NCI-H146 treated with DMSO at 0.1 percent for 48 hours (cell line): ENCODE data around the gene MST1.
A peak's percentile ranks its signal among the peaks of the same experiment; 100 is the strongest.

Source experiments
- DNase-seq: peaks from one replicate; lab custom pipeline; 2025; ENCODE audit not compliant: unreplicated experiment; lab: John Stamatoyannopoulos, UW

The MST1 gene

GRCh38 chr3:49689046-49689907 lies at the start of gene MST1, which contains the start of gene RNF123:
Gene MST1 (minus strand): TSS chr3:49689474. CDS start chr3:49688691, 783 bp downstream.
Gene RNF123 (plus strand): TSS chr3:49689557. CDS start chr3:49691166, 1,609 bp downstream.
- DNase-seq: no peak

GRCh38 chr3:49738067-49738713 lies 48.9 kb upstream of the MST1 start:
- DNase-seq: no peak

- DNase-seq: no peak
Observed at GRCh38 chr3:49734752-49735151, 45.5 kb upstream of the MST1 start.

DNA sequence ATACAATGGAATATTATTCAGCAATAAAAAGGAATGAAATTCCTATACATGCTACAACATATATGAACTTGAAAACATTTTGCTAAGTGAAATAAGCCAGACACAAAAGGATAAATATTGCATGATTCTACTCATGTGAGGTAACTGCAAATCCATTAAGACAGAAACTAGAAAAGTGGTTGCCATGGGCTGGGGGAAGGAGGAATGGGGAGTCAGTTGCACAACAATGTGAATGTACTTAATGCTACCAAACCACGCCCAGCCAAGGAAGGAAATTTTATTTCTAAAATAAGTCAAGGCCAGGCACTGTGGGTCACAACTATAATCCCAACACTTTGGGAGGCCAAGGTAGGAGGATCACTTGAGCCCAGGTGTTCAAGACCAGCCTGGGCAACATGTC lies 44.3 kb upstream of the MST1 start:
- DNase-seq: no peak

- DNase-seq: no peak
Observed at GRCh38 chr3:49732597-49732996, 43.3 kb upstream of the MST1 start.

- DNase-seq: no peak
Observed at GRCh38 chr3:49729966-49730609, 40.8 kb upstream of the MST1 start.

DNA sequence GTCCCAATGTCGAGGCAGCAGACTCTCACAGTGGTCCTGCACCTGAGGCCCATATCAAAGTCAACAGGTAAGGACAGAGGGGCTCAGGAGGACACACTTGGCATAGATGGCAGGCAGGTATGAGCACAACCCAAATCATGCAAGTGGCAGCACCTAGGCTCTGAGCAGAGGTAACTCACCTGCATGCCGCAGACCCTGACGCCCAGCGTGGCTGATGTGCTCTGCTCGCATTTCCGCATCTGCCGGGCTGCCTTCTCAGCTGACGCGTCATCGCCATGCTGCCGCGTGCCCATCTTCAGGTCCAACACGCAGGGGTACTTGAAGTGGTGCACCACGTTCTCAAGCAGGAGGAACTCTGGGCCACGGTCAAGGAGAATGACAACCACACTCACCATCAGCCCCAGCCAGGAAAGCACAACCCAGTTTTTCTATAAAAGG lies 38.7 kb upstream of the MST1 start:
- DNase-seq: no peak

DNA sequence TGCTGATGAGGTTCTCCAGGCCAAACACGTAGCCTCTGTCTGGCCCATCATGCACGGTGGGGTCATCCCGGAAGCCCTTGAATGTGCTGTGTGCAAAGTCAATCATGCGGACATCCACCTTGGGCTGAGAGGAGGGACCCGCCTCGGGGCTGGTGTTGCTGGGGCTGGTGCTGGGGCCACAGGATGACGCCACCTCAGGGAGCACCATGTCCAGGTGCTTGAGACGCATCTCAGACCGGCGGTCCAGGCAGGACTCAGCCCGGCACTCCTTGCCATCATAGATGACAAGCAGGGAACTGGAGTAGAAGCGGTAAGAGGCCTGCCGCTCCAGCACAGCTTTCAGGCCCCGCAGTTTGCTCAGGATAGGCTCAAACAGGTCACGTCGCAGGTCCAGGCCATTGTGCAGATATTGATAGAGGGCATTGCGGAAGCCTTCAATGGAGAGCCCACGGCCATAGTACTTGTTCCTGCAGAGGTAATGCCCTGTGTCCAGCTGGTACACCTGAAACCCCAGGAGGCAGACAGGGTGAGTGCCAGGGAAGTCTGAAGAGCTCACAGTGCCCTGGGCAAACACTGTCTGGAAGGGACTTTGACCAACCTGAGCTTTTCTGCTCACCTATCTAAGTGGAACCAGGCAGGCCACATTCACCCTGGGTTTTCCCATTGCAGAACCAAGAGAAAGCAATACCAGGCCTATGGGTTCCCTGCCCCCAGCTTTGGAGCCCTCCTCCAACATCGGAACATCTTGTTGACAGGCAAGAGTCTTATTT lies 38.1 kb upstream of the MST1 start:
- DNase-seq: no peak

DNA sequence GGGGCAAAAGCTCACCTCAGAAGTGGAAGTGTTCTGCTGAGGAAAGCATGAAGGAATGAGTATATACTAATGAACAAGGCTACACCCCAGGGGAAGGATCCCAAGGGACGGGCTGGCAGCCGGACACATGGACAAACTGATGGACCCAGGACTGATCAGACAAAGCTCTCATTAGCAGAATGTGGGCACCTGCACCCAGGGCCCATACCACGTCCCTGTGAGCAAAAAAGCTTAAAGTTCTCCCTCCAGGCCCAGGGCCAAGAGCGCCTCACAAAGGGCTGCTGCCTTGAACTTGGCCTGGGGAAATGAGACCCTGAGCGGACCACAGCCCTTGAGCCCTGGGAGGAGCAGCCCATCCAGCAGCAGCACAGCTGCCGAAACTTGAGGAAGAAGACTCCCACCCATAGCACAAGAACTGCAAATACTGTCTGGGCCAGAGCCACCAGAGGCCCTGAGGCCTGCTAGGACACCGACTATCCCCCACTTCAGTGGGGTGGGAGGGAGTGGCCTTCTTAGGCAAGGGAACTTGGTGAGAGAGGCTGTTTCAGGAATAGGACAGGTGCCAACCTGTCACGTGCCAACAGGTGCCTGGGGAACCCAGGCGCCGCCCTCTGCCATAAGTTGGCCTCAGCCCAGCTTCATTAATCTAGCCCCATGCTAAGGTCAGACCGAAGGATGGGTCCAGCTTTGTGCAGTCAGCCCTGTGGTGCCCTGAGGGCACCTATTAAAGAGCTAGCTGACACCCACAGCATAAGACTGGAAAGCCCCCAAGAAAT lies 36.8 kb upstream of the MST1 start:
- no peak for DNase-seq

DNA sequence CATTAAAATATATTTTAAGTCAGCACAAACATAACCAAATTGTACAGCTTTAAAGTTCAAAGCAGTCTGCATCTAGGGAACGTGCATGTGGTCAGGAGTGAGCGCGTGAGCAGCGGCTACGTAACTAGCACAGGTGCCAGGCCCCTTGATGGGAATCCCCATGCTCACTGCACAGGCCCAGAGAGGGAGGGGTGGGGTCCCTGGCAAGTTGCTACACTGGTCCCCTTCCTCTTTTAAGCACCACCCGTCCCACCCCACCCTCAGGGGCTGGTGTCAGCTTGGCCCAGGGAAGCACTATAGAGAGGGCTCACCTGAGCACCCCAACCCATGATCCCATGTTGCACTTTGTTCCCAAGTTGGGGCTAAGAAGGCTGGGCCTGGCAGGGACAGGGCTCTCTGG lies 35.3 kb upstream of the MST1 start:
- no peak for DNase-seq

DNA sequence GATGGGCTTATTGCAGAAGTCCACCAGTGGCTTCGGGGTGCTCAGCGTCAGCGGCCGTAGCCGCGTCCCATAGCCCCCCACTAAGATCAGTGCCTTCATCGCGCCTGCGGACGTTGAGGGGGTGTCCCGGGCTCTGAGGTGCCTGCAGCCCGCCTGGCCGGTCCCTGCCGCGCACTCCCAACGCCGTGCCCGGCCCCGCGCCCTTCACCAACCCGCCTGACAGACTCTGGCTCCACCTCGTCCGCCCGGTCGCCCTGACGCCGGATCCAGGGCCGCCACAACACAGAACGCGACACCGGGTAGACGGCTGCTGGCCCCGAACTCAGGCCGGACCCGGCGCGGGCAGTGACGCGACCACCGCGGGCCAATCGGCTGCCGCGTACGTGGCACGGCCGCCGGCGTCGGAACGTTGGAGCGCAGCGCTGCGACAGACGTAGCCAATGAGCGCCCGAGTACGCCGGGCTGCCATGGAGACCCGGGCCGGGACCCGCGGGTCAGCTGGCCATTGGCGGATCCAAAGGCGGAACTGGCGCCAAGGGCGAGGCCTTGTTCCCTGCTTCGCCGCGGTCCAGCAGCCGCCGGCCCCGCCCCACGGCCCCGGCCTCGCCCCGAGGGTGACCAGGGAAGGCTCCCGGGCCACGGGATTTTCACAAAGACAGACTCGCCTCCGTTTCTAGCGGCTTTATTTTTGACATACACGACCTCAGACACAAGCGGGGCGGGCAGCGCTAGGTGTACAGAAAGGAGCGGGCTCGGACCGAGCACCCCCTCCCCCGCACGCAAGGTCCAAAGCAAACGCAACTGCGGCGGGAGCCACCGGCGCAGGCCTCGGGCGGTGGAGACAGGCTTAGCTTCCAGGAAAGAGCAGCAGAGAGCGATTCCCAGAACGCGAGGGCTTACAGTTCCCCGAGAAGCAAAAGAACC lies 34.6 kb upstream of the MST1 start, which contains the start of gene GMPPB:
GMPPB (minus strand) TSS at position 324 of the 924 bp plus-strand sequence; CDS start at position 99, 225 bp downstream.
- DNase-seq: peak; percentile 72

- DNase-seq: peak; percentile 3
Observed at GRCh38 chr3:49723296-49723627, 34.0 kb upstream of the MST1 start.

DNA sequence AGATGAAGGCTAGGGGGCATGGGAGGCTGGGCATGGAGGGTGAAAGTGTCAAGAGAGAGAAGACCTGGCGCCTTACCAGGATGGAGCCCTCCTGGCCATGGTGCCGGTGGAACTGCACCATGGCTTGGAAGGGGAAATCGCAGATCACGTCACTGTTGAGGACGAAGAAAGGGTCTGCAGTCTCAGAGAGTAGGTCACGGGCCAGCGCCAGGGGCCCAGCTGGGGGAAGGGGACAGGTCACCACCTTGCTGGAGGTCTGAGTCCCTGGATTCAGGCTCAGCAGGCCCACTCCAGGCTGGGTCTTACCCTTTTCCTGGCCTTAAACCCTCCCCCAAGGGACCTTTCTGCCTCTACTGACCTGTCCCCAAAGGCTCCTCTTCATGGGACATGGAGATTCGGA lies 33.6 kb upstream of the MST1 start:
- DNase-seq: no peak

DNA sequence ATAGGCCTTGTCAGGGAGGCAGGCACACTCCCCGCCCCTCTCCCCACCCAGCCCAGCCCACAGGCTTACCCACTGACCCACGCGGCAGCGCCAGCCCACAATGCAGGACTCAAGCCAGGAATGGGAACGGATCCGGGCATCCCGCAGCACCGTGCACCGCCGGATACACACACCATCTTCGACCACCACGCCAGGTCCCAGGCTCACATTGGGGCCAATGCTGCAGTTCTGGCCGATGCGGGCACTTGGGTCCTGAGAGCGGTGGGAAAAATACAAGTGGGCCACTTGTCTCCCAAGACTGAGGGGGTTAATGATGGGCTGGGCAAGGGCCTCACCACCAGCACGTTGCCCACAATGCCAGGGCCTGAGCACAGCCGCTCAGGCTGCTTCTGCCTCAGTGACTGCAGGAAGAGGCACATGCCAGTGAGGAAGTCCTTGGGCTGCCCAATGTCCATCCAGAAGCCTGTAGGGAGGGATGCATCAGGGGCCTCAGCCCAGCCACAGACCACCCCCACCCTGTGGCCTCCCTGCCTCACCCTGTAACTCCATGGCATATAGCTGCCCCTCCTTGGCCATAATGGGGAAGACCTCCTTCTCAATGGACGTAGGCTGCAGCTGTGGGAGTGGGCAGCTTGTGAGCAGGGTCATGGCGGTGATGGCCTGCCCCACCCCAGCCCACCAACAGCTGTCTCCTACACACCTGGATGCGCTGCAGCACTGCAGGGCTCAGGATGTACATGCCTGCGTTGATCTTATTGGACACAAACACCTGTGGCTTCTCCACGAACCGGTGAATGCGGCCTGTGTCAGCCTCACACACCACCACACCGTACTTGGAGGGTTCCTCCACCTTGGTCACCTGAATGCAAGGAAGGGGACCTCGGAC lies 32.9 kb upstream of the MST1 start:
- DNase-seq: no peak

- DNase-seq: no peak
Observed at GRCh38 chr3:49721596-49721895, 32.3 kb upstream of the MST1 start.

DNA sequence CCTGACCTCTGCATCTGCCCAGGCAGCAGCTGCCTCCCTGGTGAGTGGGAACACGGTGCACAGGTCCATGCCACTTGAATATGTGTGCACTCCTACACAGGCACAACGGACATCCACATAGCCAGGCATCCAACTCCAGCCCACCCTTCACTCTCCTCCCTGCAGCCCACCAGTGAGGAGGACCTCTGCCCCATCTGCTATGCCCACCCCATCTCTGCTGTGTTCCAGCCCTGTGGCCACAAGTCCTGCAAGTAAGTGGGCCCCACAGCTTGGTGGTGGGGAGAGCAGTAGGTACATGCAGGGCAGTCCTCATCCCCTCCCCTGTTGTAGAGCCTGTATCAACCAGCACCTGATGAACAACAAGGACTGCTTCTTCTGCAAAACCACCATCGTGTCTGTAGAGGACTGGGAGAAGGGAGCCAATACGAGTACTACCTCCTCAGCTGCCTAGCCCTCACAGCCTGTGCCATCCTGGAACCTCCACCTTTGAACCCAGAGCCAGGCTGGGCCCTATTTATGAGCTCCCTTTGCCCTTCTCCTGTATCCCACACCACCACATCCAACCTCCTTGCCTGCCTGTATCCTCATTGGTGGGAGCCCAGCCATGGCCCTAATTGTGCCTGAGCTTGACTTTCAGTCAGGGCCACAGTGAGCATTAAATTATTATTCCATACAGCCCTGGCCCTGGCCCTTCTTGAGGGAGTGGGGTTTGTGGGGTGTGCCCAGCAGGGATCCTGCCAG lies 31.8 kb upstream of the MST1 start:
- DNase-seq: no peak

DNA sequence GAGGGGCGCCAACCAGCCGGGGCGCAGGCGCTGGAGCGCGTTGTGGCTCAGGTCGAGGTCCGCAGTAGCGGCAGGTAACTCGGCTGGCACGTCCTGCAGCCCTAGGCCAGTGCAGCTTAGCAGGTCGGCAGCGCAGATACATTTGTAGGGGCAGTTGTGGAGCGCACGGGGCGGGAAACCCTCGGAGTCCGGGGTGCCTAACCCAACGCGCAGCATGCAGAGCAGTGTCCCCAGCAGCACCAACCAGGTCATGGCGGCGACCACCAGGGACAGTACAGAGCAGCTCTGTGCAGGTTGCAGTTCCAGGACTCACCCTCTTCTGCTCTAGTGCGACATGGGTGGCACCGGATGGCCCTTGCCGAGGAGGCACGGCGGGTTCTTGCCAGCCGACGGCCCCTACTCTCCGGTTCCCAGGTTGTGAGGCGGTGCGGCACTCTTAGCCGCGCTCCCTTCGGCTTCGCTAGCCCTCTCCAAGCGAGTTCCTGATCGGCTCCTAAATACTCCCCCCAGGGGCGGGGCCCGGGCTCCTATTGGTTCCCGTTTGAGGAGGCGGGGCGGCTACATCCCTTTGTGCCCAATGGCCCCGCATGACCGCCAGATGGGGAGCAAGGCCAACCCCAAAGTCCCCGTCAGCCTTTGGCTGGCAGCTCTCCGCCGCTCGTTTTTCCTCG lies 30.1 kb upstream of the MST1 start, which contains the start of gene AMIGO3:
AMIGO3 (minus strand) TSS at position 471 of the 671 bp plus-strand sequence; CDS start at position 252, 219 bp downstream.
- peak; percentile 80 for DNase-seq
